ENCODE measurements around the gene RBFOX1.

RBFOX1 gene

GRCh38 chr16:7400117-7400890 is 67.7 kb downstream of the RBFOX1 start:
- DNase-seq (ENCODE audit: low read depth, low spot score) = no peak
- H3K27ac ChIP-seq = no peak overlapping the region

GRCh38 chr16:7404217-7404616 is 71.6 kb downstream of the RBFOX1 start:
- no peak for DNase-seq (ENCODE audit: low read depth, low spot score)
- H3K27ac ChIP-seq = no peak overlapping the region

- no peak for DNase-seq (ENCODE audit: low read depth, low spot score)
- no peak overlapping the region for H3K27ac ChIP-seq
These were observed 72.5 kb downstream of the RBFOX1 start for GRCh38 chr16:7405166-7405565.

GRCh38 chr16:7408700-7409365 is 76.2 kb downstream of the RBFOX1 start:
- no peak overlapping the region for H3K27ac ChIP-seq
- no peak for DNase-seq (ENCODE audit: low read depth, low spot score)

GRCh38 chr16:7419441-7419840 is 86.8 kb downstream of the RBFOX1 start:
- no peak overlapping the region for H3K27ac ChIP-seq
- no peak for DNase-seq (ENCODE audit: low read depth, low spot score)

GRCh38 chr16:7420079-7420478 is 87.4 kb downstream of the RBFOX1 start:
- DNase-seq (ENCODE audit: low read depth, low spot score) = no peak
- no peak overlapping the region for H3K27ac ChIP-seq

GRCh38 chr16:7420843-7421242 is 88.2 kb downstream of the RBFOX1 start:
- no peak overlapping the region for H3K27ac ChIP-seq
- no peak for DNase-seq (ENCODE audit: low read depth, low spot score)

GRCh38 chr16:7421578-7421977 is 88.9 kb downstream of the RBFOX1 start:
- no peak for DNase-seq (ENCODE audit: low read depth, low spot score)

GRCh38 chr16:7422036-7422888 is 89.6 kb downstream of the RBFOX1 start:
- no peak overlapping the region for H3K27ac ChIP-seq
- no peak for DNase-seq (ENCODE audit: low read depth, low spot score)

More at GRCh38 chr16:7421578-7421977, 88.9 kb downstream of the RBFOX1 start:
- H3K27ac ChIP-seq = no peak overlapping the region

- no peak overlapping the region for H3K27ac ChIP-seq
- no peak for DNase-seq (ENCODE audit: low read depth, low spot score)
These were observed 90.9 kb downstream of the RBFOX1 start for GRCh38 chr16:7423434-7424044.

GRCh38 chr16:7426161-7426560 is 93.5 kb downstream of the RBFOX1 start:
- no peak overlapping the region for H3K27ac ChIP-seq
- DNase-seq (ENCODE audit: low read depth, low spot score) = no peak

- no peak overlapping the region for H3K27ac ChIP-seq
- no peak for DNase-seq (ENCODE audit: low read depth, low spot score)
These were observed 99.1 kb downstream of the RBFOX1 start for GRCh38 chr16:7431723-7432122.

GRCh38 chr16:7436306-7436705 is 103.7 kb downstream of the RBFOX1 start:
- no peak for DNase-seq (ENCODE audit: low read depth, low spot score)
- H3K27ac ChIP-seq = no peak overlapping the region

GRCh38 chr16:7437135-7437804 is 104.6 kb downstream of the RBFOX1 start:
- no peak overlapping the region for H3K27ac ChIP-seq
- no peak for DNase-seq (ENCODE audit: low read depth, low spot score)

- H3K27ac ChIP-seq = no peak overlapping the region
- DNase-seq (ENCODE audit: low read depth, low spot score) = no peak
These were observed 105.2 kb downstream of the RBFOX1 start for GRCh38 chr16:7437843-7438242.

- no peak overlapping the region for H3K27ac ChIP-seq
- DNase-seq (ENCODE audit: low read depth, low spot score) = no peak
These were observed 106.0 kb downstream of the RBFOX1 start for GRCh38 chr16:7438601-7439000.

GRCh38 chr16:7439518-7439917 is 106.9 kb downstream of the RBFOX1 start:
- DNase-seq (ENCODE audit: low read depth, low spot score) = no peak
- no peak overlapping the region for H3K27ac ChIP-seq

GRCh38 chr16:7440886-7441400 is 108.3 kb downstream of the RBFOX1 start:
- DNase-seq (ENCODE audit: low read depth, low spot score) = no peak
- H3K27ac ChIP-seq = no peak overlapping the region

GRCh38 chr16:7442050-7442449 is 109.4 kb downstream of the RBFOX1 start:
- DNase-seq (ENCODE audit: low read depth, low spot score) = no peak
- no peak overlapping the region for H3K27ac ChIP-seq

- no peak overlapping the region for H3K27ac ChIP-seq
- DNase-seq (ENCODE audit: low read depth, low spot score) = no peak
These were observed 110.5 kb downstream of the RBFOX1 start for GRCh38 chr16:7443142-7443541.

Measured in epithelial cell of prostate (primary cell).